ENCODE measurements around the gene KRTAP4-12.
"Not testable (repeated sequence)": the region's sequence is repeated elsewhere in the genome, so short reads cannot be mapped to it uniquely, and the experiment has no call there.

KRTAP4-12 gene

GRCh38 chr17:41088760-41089352, 35.1 kb downstream of the KRTAP4-12 start:
- DNase-seq (ENCODE audit: low read depth): not testable (repeated sequence)

- DNase-seq (ENCODE audit: low read depth): not testable (repeated sequence)
Measured at GRCh38 chr17:41084100-41084856, 39.7 kb downstream of the KRTAP4-12 start, which contains the start of gene KRTAP4-7. Gene KRTAP4-7, plus strand, starts transcription at chr17:41084150. Its CDS starts 57 bp downstream, at chr17:41084207.

- DNase-seq (ENCODE audit: low read depth): not testable (repeated sequence)
Measured at GRCh38 chr17:41083427-41083826, 40.6 kb downstream of the KRTAP4-12 start.

- DNase-seq (ENCODE audit: low read depth): no peak
Measured at GRCh38 chr17:41082626-41083025, 41.4 kb downstream of the KRTAP4-12 start.

- no peak for DNase-seq (ENCODE audit: low read depth)
Measured at GRCh38 chr17:41076788-41077187, 47.2 kb downstream of the KRTAP4-12 start.

- DNase-seq (ENCODE audit: low read depth): no peak
Measured at GRCh38 chr17:41073676-41074075, 50.3 kb downstream of the KRTAP4-12 start.

All from activated T-helper 1 cell treated with Interleukin-2 at 50 U/mL for 16 hours (primary cell).